A549 (cell line): Measurements from ENCODE around the gene SFRP2.

Source experiments
- CEBPB ChIP-seq, 2 experiments: fragments of >200 bp in 1 of 2; sonication (Bioruptor Twin) in 1 of 2; formaldehyde crosslinking in 1 of 2; IDR thresholded peaks; 2 replicates each; pipeline ENCODE4 v1.6.1; 2012 to 2016
- HOXA7 ChIP-seq: fragments of 250-450 bp; sonication (Bioruptor Pico); IDR thresholded peaks from 2 replicates; pipeline ENCODE4 v1.5.0; 2020; ENCODE audit warnings: mild to moderate bottlenecking, moderate library complexity
- MYC ChIP-seq: IDR thresholded peaks from 2 replicates; pipeline ENCODE4 v1.6.1; 2012; ENCODE audit warnings: mild to moderate bottlenecking, inconsistent platforms, low read length, improper control_type of control experiment, borderline replicate concordance
- POLR2A ChIP-seq: IDR thresholded peaks from 2 replicates; pipeline ENCODE4 v1.6.1; 2012; ENCODE audit warnings: mild to moderate bottlenecking, low read length
- TF ChIP-seq, protein P1 (sequence below): fragments of >200 bp; sonication (Bioruptor Twin); formaldehyde crosslinking; IDR thresholded peaks from 3 replicates; pipeline ENCODE4 v1.5.1; 2016
- TF ChIP-seq, protein P2 (sequence below): IDR thresholded peaks from 2 replicates; pipeline ENCODE4 v1.6.1; 2012; ENCODE audit warnings: low read depth, borderline replicate concordance
- TF ChIP-seq, protein P3 (sequence below): IDR thresholded peaks from 2 replicates; pipeline ENCODE4 v1.6.1; 2012

DNA sequence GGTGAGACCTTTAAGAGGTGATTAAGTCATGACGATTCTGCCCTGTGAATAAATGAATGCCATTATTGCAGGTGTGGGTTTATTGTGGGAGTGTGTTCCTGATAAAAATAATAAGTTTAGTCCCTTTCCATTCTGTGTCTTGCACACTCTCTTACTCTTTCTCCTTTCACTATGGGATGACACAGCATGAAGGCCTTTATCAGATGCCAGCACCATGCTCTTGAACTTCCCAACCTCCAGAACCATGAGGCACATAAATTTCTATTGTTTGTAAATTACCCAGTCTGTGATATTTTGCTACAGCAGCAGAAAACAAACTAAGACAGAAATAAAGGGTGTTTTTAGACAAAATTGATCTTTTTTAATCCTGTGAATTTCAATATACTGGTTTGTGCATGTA, 10.5 kb downstream of the SFRP2 start:
- TF ChIP-seq, protein P1, sequence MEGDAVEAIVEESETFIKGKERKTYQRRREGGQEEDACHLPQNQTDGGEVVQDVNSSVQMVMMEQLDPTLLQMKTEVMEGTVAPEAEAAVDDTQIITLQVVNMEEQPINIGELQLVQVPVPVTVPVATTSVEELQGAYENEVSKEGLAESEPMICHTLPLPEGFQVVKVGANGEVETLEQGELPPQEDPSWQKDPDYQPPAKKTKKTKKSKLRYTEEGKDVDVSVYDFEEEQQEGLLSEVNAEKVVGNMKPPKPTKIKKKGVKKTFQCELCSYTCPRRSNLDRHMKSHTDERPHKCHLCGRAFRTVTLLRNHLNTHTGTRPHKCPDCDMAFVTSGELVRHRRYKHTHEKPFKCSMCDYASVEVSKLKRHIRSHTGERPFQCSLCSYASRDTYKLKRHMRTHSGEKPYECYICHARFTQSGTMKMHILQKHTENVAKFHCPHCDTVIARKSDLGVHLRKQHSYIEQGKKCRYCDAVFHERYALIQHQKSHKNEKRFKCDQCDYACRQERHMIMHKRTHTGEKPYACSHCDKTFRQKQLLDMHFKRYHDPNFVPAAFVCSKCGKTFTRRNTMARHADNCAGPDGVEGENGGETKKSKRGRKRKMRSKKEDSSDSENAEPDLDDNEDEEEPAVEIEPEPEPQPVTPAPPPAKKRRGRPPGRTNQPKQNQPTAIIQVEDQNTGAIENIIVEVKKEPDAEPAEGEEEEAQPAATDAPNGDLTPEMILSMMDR, result no peak
- TF ChIP-seq CEBPB (IDR thresholded peaks at IDR 0.05) (no peak), MYC (no peak), POLR2A (no peak), HOXA7 (CRISPR knock-in tag) (no peak)
- TF ChIP-seq, protein P2, sequence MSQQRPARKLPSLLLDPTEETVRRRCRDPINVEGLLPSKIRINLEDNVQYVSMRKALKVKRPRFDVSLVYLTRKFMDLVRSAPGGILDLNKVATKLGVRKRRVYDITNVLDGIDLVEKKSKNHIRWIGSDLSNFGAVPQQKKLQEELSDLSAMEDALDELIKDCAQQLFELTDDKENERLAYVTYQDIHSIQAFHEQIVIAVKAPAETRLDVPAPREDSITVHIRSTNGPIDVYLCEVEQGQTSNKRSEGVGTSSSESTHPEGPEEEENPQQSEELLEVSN, result no peak
- TF ChIP-seq, protein P3, sequence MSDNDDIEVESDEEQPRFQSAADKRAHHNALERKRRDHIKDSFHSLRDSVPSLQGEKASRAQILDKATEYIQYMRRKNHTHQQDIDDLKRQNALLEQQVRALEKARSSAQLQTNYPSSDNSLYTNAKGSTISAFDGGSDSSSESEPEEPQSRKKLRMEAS, result no peak
